GM12874 (cell line): Measurements from ENCODE around the gene GATAD2A.

ENCODE experiments used
- TF ChIP-seq, protein P1 (sequence below): IDR thresholded peaks from 2 replicates; pipeline ENCODE4 v1.5.1; 2011; ENCODE audit warnings: low read depth, mild to moderate bottlenecking, control low read depth, low read length, moderate library complexity; ENCODE audit not compliant: insufficient read depth

Gene GATAD2A

DNA sequence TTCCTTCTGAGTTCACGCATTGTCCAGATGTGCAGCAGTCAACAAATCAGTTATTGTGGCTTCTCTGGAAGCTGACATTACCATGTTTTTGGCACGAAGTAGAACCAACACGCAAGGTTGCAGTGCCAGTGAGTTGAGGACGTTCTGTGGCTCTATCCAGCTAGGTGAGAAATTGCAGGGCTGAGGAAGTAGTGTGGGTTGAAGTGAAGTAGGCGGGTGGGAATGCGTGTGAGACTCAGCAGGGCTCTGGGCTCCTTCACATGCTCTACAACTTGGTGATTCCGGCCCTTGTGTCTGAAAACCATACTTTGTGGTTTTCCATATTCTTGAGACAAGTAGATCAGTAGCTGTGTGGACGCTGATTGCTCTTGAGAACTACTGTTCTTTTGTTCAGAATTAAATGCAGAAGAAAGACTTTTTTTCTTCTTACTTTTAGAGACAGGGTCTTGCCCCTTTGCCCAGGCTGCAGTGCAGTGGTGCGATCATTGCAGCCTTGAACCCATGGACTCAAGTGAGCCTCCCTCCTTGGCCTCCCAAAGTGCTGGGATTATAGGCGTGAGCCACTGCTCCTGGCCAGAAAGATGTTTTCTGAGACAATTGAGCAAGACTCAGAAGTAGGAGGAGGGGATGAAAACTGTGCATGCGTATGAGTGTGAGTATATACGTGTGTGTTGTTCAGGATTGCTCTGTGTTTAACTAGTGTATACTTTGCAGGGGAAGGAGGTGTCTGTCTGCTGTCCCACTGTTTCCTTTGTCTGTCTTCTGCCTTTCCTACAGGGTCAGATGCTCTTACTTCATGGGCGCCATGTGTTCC, 46.2 kb downstream of the GATAD2A start:
- TF ChIP-seq, protein P1, sequence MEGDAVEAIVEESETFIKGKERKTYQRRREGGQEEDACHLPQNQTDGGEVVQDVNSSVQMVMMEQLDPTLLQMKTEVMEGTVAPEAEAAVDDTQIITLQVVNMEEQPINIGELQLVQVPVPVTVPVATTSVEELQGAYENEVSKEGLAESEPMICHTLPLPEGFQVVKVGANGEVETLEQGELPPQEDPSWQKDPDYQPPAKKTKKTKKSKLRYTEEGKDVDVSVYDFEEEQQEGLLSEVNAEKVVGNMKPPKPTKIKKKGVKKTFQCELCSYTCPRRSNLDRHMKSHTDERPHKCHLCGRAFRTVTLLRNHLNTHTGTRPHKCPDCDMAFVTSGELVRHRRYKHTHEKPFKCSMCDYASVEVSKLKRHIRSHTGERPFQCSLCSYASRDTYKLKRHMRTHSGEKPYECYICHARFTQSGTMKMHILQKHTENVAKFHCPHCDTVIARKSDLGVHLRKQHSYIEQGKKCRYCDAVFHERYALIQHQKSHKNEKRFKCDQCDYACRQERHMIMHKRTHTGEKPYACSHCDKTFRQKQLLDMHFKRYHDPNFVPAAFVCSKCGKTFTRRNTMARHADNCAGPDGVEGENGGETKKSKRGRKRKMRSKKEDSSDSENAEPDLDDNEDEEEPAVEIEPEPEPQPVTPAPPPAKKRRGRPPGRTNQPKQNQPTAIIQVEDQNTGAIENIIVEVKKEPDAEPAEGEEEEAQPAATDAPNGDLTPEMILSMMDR = no peak

DNA sequence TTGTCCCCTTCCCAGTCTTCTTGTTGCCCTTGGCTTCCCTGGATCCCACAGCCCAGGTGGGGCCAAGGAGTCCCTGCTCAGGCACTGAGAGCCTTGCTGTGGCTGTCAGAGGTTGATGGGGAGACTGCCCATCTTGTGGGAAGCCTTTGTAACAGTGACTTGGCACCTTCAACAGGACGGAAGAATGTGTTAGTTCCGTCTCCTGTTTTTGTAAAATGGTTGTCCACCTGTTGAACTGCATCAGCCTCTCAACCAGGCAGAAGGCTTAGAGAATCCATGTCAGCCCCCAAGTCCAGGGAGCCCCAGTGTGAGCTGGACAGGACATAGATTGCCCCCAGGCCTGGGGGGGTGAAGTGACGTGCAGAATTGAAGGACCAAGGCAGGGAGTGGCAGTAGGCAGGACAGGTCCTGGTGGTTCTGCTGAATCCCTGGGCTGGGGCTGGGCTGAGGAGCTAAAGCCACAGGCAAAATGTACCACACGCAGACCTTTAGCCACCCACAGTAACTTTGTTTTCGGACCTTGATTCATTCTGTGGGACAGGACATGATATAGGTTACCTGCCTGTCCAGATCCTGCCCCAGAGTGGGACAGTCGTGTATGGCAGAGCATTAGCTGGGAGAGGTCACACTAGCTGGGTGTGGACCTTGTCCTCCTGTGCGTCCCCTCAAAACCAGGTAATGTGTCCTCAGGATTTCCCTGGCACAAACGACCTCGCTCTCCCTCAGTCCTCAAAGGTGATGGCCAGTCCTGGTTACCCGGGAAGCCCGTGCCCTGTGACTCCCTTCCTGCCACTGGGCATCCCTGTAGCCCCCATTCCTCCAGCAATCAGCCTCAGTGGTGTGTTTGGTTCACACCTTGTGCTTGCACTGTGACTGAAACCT, 47.0 kb downstream of the GATAD2A start:
- TF ChIP-seq, protein P1 = no peak

GRCh38 chr19:19453125-19453454, 47.6 kb downstream of the GATAD2A start:
- TF ChIP-seq, protein P1 = no peak

- TF ChIP-seq, protein P1 = no peak
These were observed 52.2 kb downstream of the GATAD2A start for GRCh38 chr19:19457671-19458070.

- TF ChIP-seq, protein P1 = no peak
These were observed 52.8 kb downstream of the GATAD2A start for GRCh38 chr19:19458110-19458816.

- TF ChIP-seq, protein P1 = no peak
These were observed 53.6 kb downstream of the GATAD2A start for GRCh38 chr19:19459073-19459472.
